DOHH2 (cell line): Measurements from ENCODE around the gene FAM124B.

Source experiments
- CTCF ChIP-seq: fragments of 200-600 bp; sonication (generic); IDR thresholded peaks from one replicate; pipeline ENCODE4 v1.5.1; 2014; ENCODE audit warnings: antibody characterized with exemption, mild to moderate bottlenecking, low read depth, low read length; ENCODE audit not compliant: poor library complexity, severe bottlenecking
- EZH2phosphoT487 ChIP-seq: fragments of 200-600 bp; sonication (generic); IDR thresholded peaks from 2 replicates; pipeline ENCODE4 v1.6.1; 2017; ENCODE audit warnings: borderline replicate concordance, mild to moderate bottlenecking, antibody characterized with exemption, low read length, moderate library complexity, mixed read lengths

- no peak for TF ChIP-seq CTCF
- TF ChIP-seq EZH2phosphoT487 = no peak
Measured at GRCh38 chr2:224349396-224349795, 52.5 kb downstream of the FAM124B start.
